B cell (primary cell): ENCODE measurements around the gene BACH2. TPM values are rescaled to one million over a fixed set of nuclear protein-coding genes. Genes with fewer than 3 reads are reported as not detected.

Experiments used
- ATAC-seq: fragments of 200-7000 bp; cut with Tn5 transposase; one replicate; pipeline ENCODE4 v1.10.0; 2021; ENCODE audit warnings: low read depth, mild to moderate bottlenecking, moderate number of reproducible peaks, moderate library complexity
- CTCF ChIA-PET: fragments of 350-600 bp; sonication (Branson Sonifier 250); formaldehyde crosslinking; loops from one replicate; lab custom pipeline; 2021; ENCODE audit warnings: antibody characterized with exemption, inconsistent platforms; lab: Charles Lee
- POLR2A ChIA-PET: fragments of 350-600 bp; sonication (Branson Sonifier 250); formaldehyde crosslinking; loops from one replicate; lab custom pipeline; 2021; ENCODE audit warnings: antibody characterized with exemption; lab: Charles Lee
- DNase-seq: peaks from one replicate; pipeline ENCODE4 v3.0.0; 2013
- H2AFZ ChIP-seq: 2 replicates; pipeline ENCODE4 v1.6.1; 2012; ENCODE audit warnings: mild to moderate bottlenecking, low read depth, low read length; ENCODE audit not compliant: insufficient read depth, poor library complexity, severe bottlenecking
- H3K27ac ChIP-seq, 2 donors: 1 replicate in 1 of 2; 2 replicates in 1 of 2; pipeline ENCODE4 v1.5.1; 2012 to 2013; ENCODE audit warnings: low read length in 2 of 2, mild to moderate bottlenecking in 2 of 2, moderate library complexity in 1 of 2
- H3K27me3 ChIP-seq, 4 experiments: fragments of 200-600 bp in 1 of 4; sonication (generic) in 1 of 4; replicated peaks in 1 of 4; 1 replicate in 2 of 4; 2 replicates in 2 of 4; pipeline versions ENCODE4 v1.6.1 to v1.7.0; 2013 to 2016; ENCODE audit warnings: low read length in 3 of 4, mild to moderate bottlenecking in 2 of 4, mixed read lengths in 1 of 4, moderate library complexity in 1 of 4; ENCODE audit not compliant: insufficient read depth in 4 of 4, control insufficient read depth in 3 of 4; ENCODE audit errors: control extremely low read depth in 1 of 4
- H3K36me3 ChIP-seq, 2 experiments: replicated peaks in 1 of 2; 1 replicate in 1 of 2; 2 replicates in 1 of 2; pipeline versions ENCODE4 v1.6.1 to v1.7.1; 2013; ENCODE audit warnings: low read length in 1 of 2; ENCODE audit not compliant: insufficient read depth in 2 of 2, control insufficient read depth in 1 of 2; ENCODE audit errors: control extremely low read depth in 1 of 2, extremely low read depth in 1 of 2
- H3K4me1 ChIP-seq, 2 donors: fragments of 200-600 bp in 1 of 2; sonication (generic) in 1 of 2; 1 replicate in 1 of 2; 2 replicates in 1 of 2; pipeline versions ENCODE4 v1.5.1 to v1.6.1; 2013 to 2017; ENCODE audit warnings: low read length in 2 of 2; ENCODE audit not compliant: control insufficient read depth in 2 of 2, insufficient read depth in 2 of 2
- H3K4me2 ChIP-seq: replicated peaks from 2 replicates; pipeline ENCODE3; 2012; ENCODE audit warnings: mild to moderate bottlenecking, low read depth, low read length; ENCODE audit not compliant: poor library complexity, severe bottlenecking
- H3K4me3 ChIP-seq, 5 experiments: fragments of 200-600 bp in 1 of 5; sonication (generic) in 1 of 5; 1 replicate in 3 of 5; 2 replicates in 2 of 5; pipeline versions ENCODE4 v1.5.1 to v1.7.0; 2011 to 2016; ENCODE audit warnings: low read length in 4 of 5, mild to moderate bottlenecking in 4 of 5, low read depth in 2 of 5, control low read depth in 1 of 5, moderate library complexity in 1 of 5; ENCODE audit not compliant: insufficient read depth in 1 of 5; ENCODE audit errors: control extremely low read depth in 1 of 5, extremely low read depth in 1 of 5
- H3K79me2 ChIP-seq: fragments of 200-600 bp; sonication (generic); one replicate; pipeline ENCODE4 v1.6.0; 2016; ENCODE audit warnings: low read length; ENCODE audit not compliant: control insufficient read depth, insufficient read depth
- H3K9ac ChIP-seq: fragments of 200-600 bp; sonication (generic); 2 replicates; pipeline ENCODE4 v1.6.1; 2017; ENCODE audit warnings: mild to moderate bottlenecking, low read length, moderate library complexity
- H3K9me3 ChIP-seq, 3 donors: one replicate each; pipeline versions ENCODE4 v1.6.1 to v1.7.1; 2013; ENCODE audit warnings: low read length in 2 of 3; ENCODE audit not compliant: control insufficient read depth in 2 of 3, insufficient read depth in 1 of 3; ENCODE audit errors: control extremely low read depth in 1 of 3
- H4K20me1 ChIP-seq: 2 replicates; pipeline ENCODE4 v1.6.0; 2012; ENCODE audit warnings: mild to moderate bottlenecking, low read length; ENCODE audit not compliant: insufficient read depth, control insufficient read depth, poor library complexity, severe bottlenecking
- H3K27ac Mint-ChIP-seq: one replicate; pipeline ENCODE4 v1.8.0; 2021; ENCODE audit warnings: mixed read lengths
- H3K27me3 Mint-ChIP-seq: one replicate; pipeline ENCODE4 v1.8.0; 2021; ENCODE audit warnings: mixed read lengths
- H3K4me1 Mint-ChIP-seq: one replicate; pipeline ENCODE4 v1.8.0; 2021; ENCODE audit warnings: mixed read lengths
- H3K4me3 Mint-ChIP-seq: one replicate; pipeline ENCODE4 v1.8.0; 2021; ENCODE audit warnings: mixed read lengths
- H3K9me3 Mint-ChIP-seq: one replicate; pipeline ENCODE4 v1.8.0; 2022; ENCODE audit warnings: mixed read lengths; ENCODE audit not compliant: insufficient read depth
- EZH2 ChIP-seq: IDR thresholded peaks from 2 replicates; pipeline ENCODE4 v1.6.1; 2012; ENCODE audit warnings: borderline replicate concordance, low read depth, mild to moderate bottlenecking, moderate library complexity, low read length; ENCODE audit not compliant: insufficient read depth, poor library complexity, severe bottlenecking
- WGBS: methylation state at CpG from one replicate; pipeline ENCODE4 v1.1.5; 2013; ENCODE audit warnings: missing lambda C conversion rate; ENCODE audit not compliant: insufficient coverage; 5-methylcytosine and 5-hydroxymethylcytosine counted together
- intact Hi-C: fragments of 100-400 bp; cut with micrococcal nuclease; formaldehyde crosslinking; loops from one replicate; pipeline ENCODE4 v1.10.0; 2022
- polyA plus RNA-seq: library from polyadenylated mRNA; depleted of rRNA; stranded (reverse); fragments of >200 nt; gene quantifications from 2 replicates; pipeline ENCODE4 v1.2.3, GENCODE V29; 2012
- total RNA-seq, 2 donors: library from RNA; stranded (reverse); fragments of 120-200 nt in 1 of 2; gene quantifications; 1 replicate in 1 of 2; 2 replicates in 1 of 2; pipeline versions ENCODE4 v1.2.3 to v1.2.4, GENCODE V29; 2013 to 2022
- TF ChIP-seq, protein P1 (sequence below): fragments of 200-600 bp; IDR thresholded peaks from one replicate; pipeline ENCODE4 v1.8.0; 2022; ENCODE audit warnings: antibody characterized with exemption, mild to moderate bottlenecking

Gene BACH2
- total and polyA plus RNA-seq, 2 donors (not counting 1 experiment from before 2014, with no cell fraction given) = 41.1 to 235 TPM

DNA sequence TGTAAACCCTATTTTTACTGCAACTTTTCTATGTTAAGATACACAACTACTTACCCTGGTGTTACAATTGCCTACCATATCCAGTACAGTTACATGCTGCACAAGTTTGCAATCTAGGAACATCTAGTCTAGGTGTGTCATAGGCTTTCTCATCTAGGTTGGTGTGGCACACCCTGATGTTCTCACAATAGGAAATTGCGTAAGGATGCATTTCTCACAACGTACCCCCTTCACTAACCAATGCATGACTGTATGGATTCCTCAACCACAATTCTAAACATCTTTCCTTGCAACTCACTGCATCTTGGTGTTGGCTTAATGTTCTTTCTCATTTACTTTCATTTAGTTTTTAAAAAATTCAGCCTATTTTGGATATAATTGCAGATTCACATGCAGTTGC lies 370.8 kb downstream of the BACH2 start:
- Histone ChIP-seq H3K9ac (no peak overlapping the region), H3K27ac (no peak overlapping the region), H3K79me2 (no peaks in the 10 kb centered on the region), H2AFZ (no peak overlapping the region), H4K20me1 (peaks cover 32% of the 10 kb centered on the region), H3K4me3 (no peak overlapping the region), H3K4me2 (no peak overlapping the region), H3K27me3 (no peaks in the 10 kb centered on the region), H3K9me3 (no peaks in the 10 kb centered on the region), H3K36me3 (peaks cover 7 to 23% of the 10 kb centered on the region in 2 experiments), H3K4me1 (peaks cover 0 to 3% of the 10 kb centered on the region in 2 donors)
- POLR2A ChIA-PET = no interaction called here
- DNase-seq = no peak
- intact Hi-C loops = no loop called here
- Mint-ChIP-seq H3K27me3 (no peaks in the 10 kb centered on the region), H3K9me3 (no peaks in the 10 kb centered on the region), H3K4me3 (no peak overlapping the region), H3K27ac (no peak overlapping the region), H3K4me1 (peaks cover 15% of the 10 kb centered on the region)
- CTCF ChIA-PET = no interaction called here
- TF ChIP-seq, protein P1, sequence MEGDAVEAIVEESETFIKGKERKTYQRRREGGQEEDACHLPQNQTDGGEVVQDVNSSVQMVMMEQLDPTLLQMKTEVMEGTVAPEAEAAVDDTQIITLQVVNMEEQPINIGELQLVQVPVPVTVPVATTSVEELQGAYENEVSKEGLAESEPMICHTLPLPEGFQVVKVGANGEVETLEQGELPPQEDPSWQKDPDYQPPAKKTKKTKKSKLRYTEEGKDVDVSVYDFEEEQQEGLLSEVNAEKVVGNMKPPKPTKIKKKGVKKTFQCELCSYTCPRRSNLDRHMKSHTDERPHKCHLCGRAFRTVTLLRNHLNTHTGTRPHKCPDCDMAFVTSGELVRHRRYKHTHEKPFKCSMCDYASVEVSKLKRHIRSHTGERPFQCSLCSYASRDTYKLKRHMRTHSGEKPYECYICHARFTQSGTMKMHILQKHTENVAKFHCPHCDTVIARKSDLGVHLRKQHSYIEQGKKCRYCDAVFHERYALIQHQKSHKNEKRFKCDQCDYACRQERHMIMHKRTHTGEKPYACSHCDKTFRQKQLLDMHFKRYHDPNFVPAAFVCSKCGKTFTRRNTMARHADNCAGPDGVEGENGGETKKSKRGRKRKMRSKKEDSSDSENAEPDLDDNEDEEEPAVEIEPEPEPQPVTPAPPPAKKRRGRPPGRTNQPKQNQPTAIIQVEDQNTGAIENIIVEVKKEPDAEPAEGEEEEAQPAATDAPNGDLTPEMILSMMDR = no peak
- TF ChIP-seq EZH2 = no peak
- 79% methylated on average over 2 of the region's 2 CpGs for WGBS
- ATAC-seq = no peak

DNA sequence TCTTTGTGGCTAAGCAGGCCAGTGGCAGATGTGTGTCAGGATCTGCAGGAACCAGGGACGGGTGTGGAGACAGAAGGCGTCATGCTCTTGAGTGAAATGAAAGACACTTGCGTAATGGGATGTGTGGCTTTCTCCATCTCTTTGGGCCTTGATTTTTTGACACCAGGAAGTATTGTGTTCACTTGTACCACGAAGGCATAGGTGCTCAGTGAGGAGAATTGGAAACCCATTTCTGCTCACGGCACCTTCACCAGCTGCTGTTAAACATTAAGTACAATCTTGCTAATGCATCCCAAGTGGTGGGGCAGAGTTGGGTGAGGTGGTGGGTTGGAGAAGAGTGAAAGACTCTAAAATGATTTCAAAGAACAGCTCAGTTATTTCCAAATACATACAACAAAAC lies 372.4 kb downstream of the BACH2 start:
- POLR2A ChIA-PET = no interaction called here
- no peak overlapping the region for H3K4me3 Mint-ChIP-seq

More for the DNA sequence above, 372.4 kb downstream of the BACH2 start:
- TF ChIP-seq, protein P1 = no peak
- intact Hi-C loops = no loop called here
- H3K4me3 ChIP-seq = no peak overlapping the region
- H3K4me1 ChIP-seq = no peaks in the 10 kb centered on the region
- no peaks in the 10 kb centered on the region for H3K9me3 ChIP-seq
- no peaks in the 10 kb centered on the region for H3K27me3 ChIP-seq
- no peak overlapping the region for H3K27ac ChIP-seq
- Mint-ChIP-seq H3K27ac (peak overlapping the region; percentile 69), H3K4me1 (peaks cover 9% of the 10 kb centered on the region), H3K9me3 (no peaks in the 10 kb centered on the region), H3K27me3 (no peaks in the 10 kb centered on the region)
- 64% methylated on average over 3 of the region's 5 CpGs for WGBS
- H3K36me3 ChIP-seq = peaks cover 6 to 10% of the 10 kb centered on the region in 2 experiments
- CTCF ChIA-PET = no interaction called here
- ATAC-seq (no peak), DNase-seq (no peak)
- H4K20me1 ChIP-seq = peaks cover 17% of the 10 kb centered on the region
- H3K79me2 ChIP-seq = no peaks in the 10 kb centered on the region
- H3K4me2 ChIP-seq = no peak overlapping the region
- H2AFZ ChIP-seq = no peak overlapping the region
- H3K9ac ChIP-seq = no peak overlapping the region
